ENCODE results near the gene ERC2. TPM values are rescaled to one million over a fixed set of nuclear protein-coding genes. Genes with fewer than 3 reads are reported as not detected.
A peak's percentile ranks its signal among the peaks of the same experiment; 100 is the strongest.

The ERC2 gene
- polyA plus RNA-seq, 3 donors: not detected

- no peak overlapping the region for H3K27ac Mint-ChIP-seq
- intact Hi-C loops (cut with micrococcal nuclease): no loop called here
- Histone ChIP-seq H3K4me3 (replicated peaks in 1 of 3; ENCODE audit: low read depth in 2 of 3, low read length in 3 of 3) (no peak overlapping the region), H3K27ac (ENCODE audit: low read depth in 1 of 2, low read length in 2 of 2) (no peak overlapping the region), H3K9ac (ENCODE audit: insufficient read depth, low read length, poor library complexity, severe bottlenecking) (no peak overlapping the region), H3K4me2 (replicated peaks; ENCODE audit: extremely low read depth, low read length, poor library complexity, severe bottlenecking) (no peak overlapping the region), H3K9me3 (replicated peaks in 1 of 2; ENCODE audit: control insufficient read depth in 1 of 2, insufficient read depth in 1 of 2, low read length in 2 of 2) (no peaks in the 10 kb centered on the region), H3K27me3 (ENCODE audit: control insufficient read depth in 2 of 2, insufficient read depth in 2 of 2, low read length in 2 of 2) (no peaks in the 10 kb centered on the region), H3K36me3 (replicated peaks in 1 of 2; ENCODE audit: control insufficient read depth in 1 of 2, insufficient read depth in 2 of 2, low read length in 2 of 2) (no peaks in the 10 kb centered on the region), H2AFZ (ENCODE audit: insufficient read depth, low read depth, low read length, poor library complexity, severe bottlenecking) (no peak overlapping the region), H3K79me2 (ENCODE audit: insufficient read depth, low read length) (no peaks in the 10 kb centered on the region), H3K4me1 (ENCODE audit: control insufficient read depth in 1 of 2, insufficient read depth in 2 of 2, low read length in 2 of 2) (peaks cover 47 to 48% of the 10 kb centered on the region in 2 donors), H4K20me1 (ENCODE audit: insufficient read depth, low read length) (no peaks in the 10 kb centered on the region)
- no CpG with 5 or more reads among the region's 1 CpG for WGBS (ENCODE audit: insufficient coverage)
- peaks cover 43% of the 10 kb centered on the region for H3K4me1 Mint-ChIP-seq
- peaks cover 0 to 3% of the 10 kb centered on the region in 2 donors for H3K36me3 Mint-ChIP-seq
- H3K27me3 Mint-ChIP-seq (ENCODE audit: low read depth in 3 of 3): peaks cover 3 to 6% (median 5%) of the 10 kb centered on the region in 3 donors
- no peak for DNase-seq
- peaks cover 0 to 2% (median 0%) of the 10 kb centered on the region in 7 donors for H3K9me3 Mint-ChIP-seq
- no peak overlapping the region for H3K4me3 Mint-ChIP-seq
- no peak for TF ChIP-seq CTCF (IDR thresholded peaks at IDR 0.05)
Observed at GRCh38 chr3:55629432-55629831, 838.8 kb downstream of the ERC2 start.

GRCh38 chr3:55626279-55626665, 842.0 kb downstream of the ERC2 start:
- Mint-ChIP-seq H3K27me3 (ENCODE audit: low read depth in 3 of 3) (peaks cover 1 to 6% (median 4%) of the 10 kb centered on the region in 3 donors), H3K9me3 (peaks cover 0 to 4% (median 0%) of the 10 kb centered on the region in 7 donors), H3K36me3 (peaks cover 0 to 3% of the 10 kb centered on the region in 2 donors), H3K27ac (peak overlapping the region; percentile 89 to 97 (median 94)), H3K4me3 (peak overlapping the region in 1 of 2 donors; percentile 57), H3K4me1 (peaks cover 62% of the 10 kb centered on the region)
- no peaks in the 10 kb centered on the region for H4K20me1 ChIP-seq (ENCODE audit: insufficient read depth, low read length)
- H2AFZ ChIP-seq (ENCODE audit: insufficient read depth, low read depth, low read length, poor library complexity, severe bottlenecking): no peak overlapping the region
- H3K27me3 ChIP-seq (ENCODE audit: control insufficient read depth in 2 of 2, insufficient read depth in 2 of 2, low read length in 2 of 2): no peaks in the 10 kb centered on the region
- H3K9ac ChIP-seq (ENCODE audit: insufficient read depth, low read length, poor library complexity, severe bottlenecking): peak overlapping the region; percentile 11
- H3K36me3 ChIP-seq (replicated peaks in 1 of 2; ENCODE audit: control insufficient read depth in 1 of 2, insufficient read depth in 2 of 2, low read length in 2 of 2): no peaks in the 10 kb centered on the region
- peak overlapping the region in 1 of 2 donors; percentile 81 for H3K27ac ChIP-seq (ENCODE audit: low read depth in 1 of 2, low read length in 2 of 2)
- TF ChIP-seq CTCF (IDR thresholded peaks at IDR 0.05): no peak
- no peaks in the 10 kb centered on the region for H3K9me3 ChIP-seq (replicated peaks in 1 of 2; ENCODE audit: control insufficient read depth in 1 of 2, insufficient read depth in 1 of 2, low read length in 2 of 2)
- H3K4me2 ChIP-seq (replicated peaks; ENCODE audit: extremely low read depth, low read length, poor library complexity, severe bottlenecking): peak overlapping the region; percentile 64
- no peak for DNase-seq
- H3K4me3 ChIP-seq (replicated peaks in 1 of 3; ENCODE audit: low read depth in 2 of 3, low read length in 3 of 3): peak overlapping the region in 1 of 3 experiments; percentile 56
- intact Hi-C loops (cut with micrococcal nuclease): no loop called here
- no CpG with 5 or more reads among the region's 2 CpGs for WGBS (ENCODE audit: insufficient coverage)
- H3K4me1 ChIP-seq (ENCODE audit: control insufficient read depth in 1 of 2, insufficient read depth in 2 of 2, low read length in 2 of 2): peaks cover 64 to 66% of the 10 kb centered on the region in 2 donors
- no peaks in the 10 kb centered on the region for H3K79me2 ChIP-seq (ENCODE audit: insufficient read depth, low read length)

Data from CD14-positive monocyte (primary cell).